GM12878 (cell line): ENCODE results near the gene LDLRAD4. TPM values are rescaled to one million over a fixed set of nuclear protein-coding genes. Genes with fewer than 3 reads are reported as not detected.

ENCODE experiments used
- ATAC-seq: fragments of 200-7000 bp; cut with Tn5 transposase; 3 replicates; pipeline ENCODE4 v1.9.1; 2020; ENCODE audit warnings: mild to moderate bottlenecking, moderate library complexity
- BruUV-seq: library from RNA; stranded (reverse); fragments of 400-500 nt; replicated peaks from 2 replicates; lab custom pipeline; 2021; lab: Mats Ljungman, UMichigan
- CTCF ChIA-PET: fragments of 300-600 bp; sonication (Branson Sonifier 250); formaldehyde crosslinking; extraction: SDS; loops from one replicate; lab custom pipeline; 2021; ENCODE audit warnings: inconsistent platforms; lab: Yijun Ruan, JAX
- POLR2A ChIA-PET: fragments of 350-600 bp; formaldehyde crosslinking; extraction: SDS; loops from one replicate; lab custom pipeline; 2021; ENCODE audit warnings: inconsistent platforms; lab: Charles Lee
- RAD21 ChIA-PET: fragments of 300-600 bp; sonication (Branson Sonifier 250); formaldehyde crosslinking; loops from one replicate; lab custom pipeline; 2023; ENCODE audit warnings: antibody characterized with exemption; ENCODE audit not compliant: unreplicated experiment; lab: Charles Lee
- SMC1A ChIA-PET: fragments of 300-600 bp; sonication (Branson Sonifier 250); formaldehyde crosslinking; loops from one replicate; lab custom pipeline; 2023; ENCODE audit not compliant: unreplicated experiment, uncharacterized antibody; lab: Charles Lee
- DNase-seq: peaks from one replicate; pipeline ENCODE4 v3.0.0-alpha.2; 2011; ENCODE audit warnings: low read depth, low spot score
- FAIRE-seq: peaks from 3 replicates; lab custom pipeline; 2011; peaks lifted over from hg19 to GRCh38; lab: Jason Lieb, UNC
- H2AFZ ChIP-seq: 2 replicates; pipeline ENCODE4 v1.6.0; 2011; ENCODE audit warnings: low read depth, low read length, control low read depth; ENCODE audit not compliant: control insufficient read depth
- H3K27ac ChIP-seq: 2 replicates; pipeline ENCODE4 v1.5.1; 2011; ENCODE audit warnings: control low read depth; ENCODE audit not compliant: control insufficient read depth, insufficient read depth
- H3K27me3 ChIP-seq, 2 experiments: replicated peaks in 1 of 2; 2 replicates each; pipeline versions ENCODE4 v1.6.0 to v1.6.1; 2011; ENCODE audit warnings: low read length in 1 of 2; ENCODE audit not compliant: control insufficient read depth in 2 of 2, insufficient read depth in 2 of 2
- H3K36me3 ChIP-seq, 2 experiments: 2 replicates each; pipeline ENCODE4 v1.5.1; 2011; ENCODE audit warnings: low read length in 1 of 2; ENCODE audit not compliant: control insufficient read depth in 2 of 2, insufficient read depth in 2 of 2
- H3K4me1 ChIP-seq: 2 replicates; pipeline ENCODE4 v1.6.1; 2011; ENCODE audit warnings: mild to moderate bottlenecking, low read length, moderate library complexity, mixed read lengths; ENCODE audit not compliant: control insufficient read depth, insufficient read depth
- H3K4me2 ChIP-seq: 2 replicates; pipeline ENCODE4 v1.6.0; 2011; ENCODE audit warnings: control low read depth; ENCODE audit not compliant: control insufficient read depth, insufficient read depth
- H3K4me3 ChIP-seq: fragments of 200-600 bp; sonication (generic); 2 replicates; pipeline ENCODE4 v1.5.1; 2016
- H3K79me2 ChIP-seq: 2 replicates; pipeline ENCODE4 v1.6.0; 2011; ENCODE audit warnings: low read length; ENCODE audit not compliant: control insufficient read depth, insufficient read depth
- H3K9ac ChIP-seq: 2 replicates; pipeline ENCODE4 v1.8.0; 2011; ENCODE audit warnings: low read length, control low read depth, mixed read lengths; ENCODE audit not compliant: control insufficient read depth, insufficient read depth
- H3K9me3 ChIP-seq: replicated peaks from 3 replicates; pipeline ENCODE4 v1.5.1; 2011; ENCODE audit warnings: mild to moderate bottlenecking, low read length; ENCODE audit not compliant: control insufficient read depth, insufficient read depth
- H4K20me1 ChIP-seq: 2 replicates; pipeline ENCODE4 v1.6.0; 2011; ENCODE audit not compliant: control insufficient read depth, insufficient read depth
- EP300 ChIP-seq, 2 experiments: fragments of 150-350 bp in 1 of 2; IDR thresholded peaks; 2 replicates each; pipeline ENCODE4 v1.6.1; 2011 to 2012; ENCODE audit warnings: low read depth in 2 of 2, low read length in 2 of 2, borderline replicate concordance in 1 of 2, improper control_type of control experiment in 1 of 2, inconsistent platforms in 1 of 2; ENCODE audit not compliant: control insufficient read depth in 1 of 2
- WGBS: methylation state at CpG from one replicate; pipeline ENCODE4 v1.1.6; 2016; ENCODE audit warnings: low lambda C conversion rate; ENCODE audit not compliant: insufficient replicate concordance, insufficient coverage; ENCODE audit errors: missing lambda C conversion rate; 5-methylcytosine and 5-hydroxymethylcytosine counted together
- in situ Hi-C: fragments of 300-500 bp; cut with MboI; formaldehyde crosslinking; loops from 9 replicates; pipeline ENCODE4 v1.14.3; 2018; ENCODE audit warnings: mixed read lengths
- intact Hi-C: fragments of 100-400 bp; cut with micrococcal nuclease; formaldehyde crosslinking; loops from one replicate; pipeline ENCODE4 v1.14.2; 2022; ENCODE audit not compliant: unreplicated experiment
- polyA plus RNA-seq, 11 experiments: library from polyadenylated mRNA; depleted of rRNA in 4 of 11; unstranded in 6 of 11; stranded (reverse) in 5 of 11; fragments of >200 nt; fragmentation: Nextera tagmentation in 4 of 11; fragmentation: Illumina TruSeq in 1 of 11; extraction: Ambion mirVana in 4 of 11; extraction: Trizol in 1 of 11; gene quantifications; 1 replicate in 1 of 11; 2 replicates in 10 of 11; pipeline versions ENCODE4 v1.2.1 to v1.2.3, GENCODE V29; 2011 to 2016; ENCODE audit warnings: inconsistent platforms in 2 of 11, missing spikeins in 2 of 11, low read depth in 1 of 11
- total RNA-seq, 4 experiments: library from RNA; depleted of rRNA in 3 of 4; stranded (reverse); fragments of >200 nt in 3 of 4; fragmentation: Illumina TruSeq in 1 of 4; extraction: Trizol in 1 of 4; gene quantifications; 2 replicates each; pipeline versions ENCODE4 v1.2.1 to v1.2.3, GENCODE V29; 2013 to 2021
- TF ChIP-seq, protein P1 (sequence below): fragments of 450-650 bp; IDR thresholded peaks from 2 replicates; pipeline ENCODE4 v1.6.1; 2016; ENCODE audit warnings: mild to moderate bottlenecking

The LDLRAD4 gene
- total and polyA plus RNA-seq, 10 of the 15 experiments (the other 5 are each of a cell fraction or from before 2014, with no cell fraction given), result 2.7 to 16.8 (median 11.2) TPM

DNA sequence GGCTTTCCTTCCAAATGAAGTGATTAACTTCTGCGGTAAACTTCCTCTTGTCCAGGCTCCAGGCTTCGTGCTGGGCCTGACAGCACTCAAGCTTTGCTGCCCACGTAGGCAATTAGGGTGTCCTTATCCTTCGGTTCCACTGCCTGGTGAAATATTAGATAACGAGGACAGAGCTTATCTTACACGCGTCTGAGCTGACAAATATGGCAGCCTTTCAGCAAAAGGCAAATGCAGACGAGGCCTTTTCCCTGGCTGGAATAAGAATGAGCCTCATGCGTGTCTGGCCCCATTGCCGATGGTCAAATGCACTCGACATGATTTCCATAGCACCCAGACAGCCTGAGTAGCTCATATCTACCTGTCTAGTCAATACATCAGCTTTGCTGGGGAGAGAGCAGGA lies 366.3 kb downstream of the LDLRAD4 start:
- H3K79me2 ChIP-seq, result no peaks in the 10 kb centered on the region
- TF ChIP-seq, protein P1, sequence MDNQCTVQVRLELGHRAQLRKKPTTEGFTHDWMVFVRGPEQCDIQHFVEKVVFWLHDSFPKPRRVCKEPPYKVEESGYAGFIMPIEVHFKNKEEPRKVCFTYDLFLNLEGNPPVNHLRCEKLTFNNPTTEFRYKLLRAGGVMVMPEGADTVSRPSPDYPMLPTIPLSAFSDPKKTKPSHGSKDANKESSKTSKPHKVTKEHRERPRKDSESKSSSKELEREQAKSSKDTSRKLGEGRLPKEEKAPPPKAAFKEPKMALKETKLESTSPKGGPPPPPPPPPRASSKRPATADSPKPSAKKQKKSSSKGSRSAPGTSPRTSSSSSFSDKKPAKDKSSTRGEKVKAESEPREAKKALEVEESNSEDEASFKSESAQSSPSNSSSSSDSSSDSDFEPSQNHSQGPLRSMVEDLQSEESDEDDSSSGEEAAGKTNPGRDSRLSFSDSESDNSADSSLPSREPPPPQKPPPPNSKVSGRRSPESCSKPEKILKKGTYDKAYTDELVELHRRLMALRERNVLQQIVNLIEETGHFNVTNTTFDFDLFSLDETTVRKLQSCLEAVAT, result 0 out of 2 replicates have a peak, but pooled peaks have one; percentile 30
- TF ChIP-seq EP300 (IDR thresholded peaks at IDR 0.05; ENCODE audit: borderline replicate concordance in 1 of 2, control insufficient read depth in 1 of 2, low read depth in 2 of 2, low read length in 2 of 2), result no peak
- intact Hi-C loops, result loop anchor here (1.0 to 2.0 kb wide), 2 partner anchors 18 to 28 kb away; no protein-coding TSS in a partner anchor
- ChIA-PET CTCF (interaction anchor here (1.2 to 4.0 kb wide), 7 partner anchors 13 to 29 kb away, joined by 5 to 24 read pairs (median 12); no protein-coding TSS in a partner anchor), SMC1A (interaction anchor here (1.6 to 7.3 kb wide), 8 partner anchors 7 to 26 kb away, joined by 5 to 164 read pairs (median 42); no protein-coding TSS in a partner anchor), POLR2A (interaction anchor here (1.0 to 8.5 kb wide), 5 partner anchors 16 to 29 kb away, joined by 4 to 121 read pairs (median 51); no protein-coding TSS in a partner anchor), RAD21 (interaction anchor here (4.2 to 5.7 kb wide), 5 partner anchors 7 to 29 kb away, joined by 56 to 144 read pairs (median 100); no protein-coding TSS in a partner anchor)
- in situ Hi-C loops, result no loop called here
- no peaks in the 10 kb centered on the region for H3K36me3 ChIP-seq
- H3K27ac ChIP-seq, result no peak overlapping the region
- H2AFZ ChIP-seq, result no peak overlapping the region
- H3K4me2 ChIP-seq, result no peak overlapping the region
- ATAC-seq, result no peak
- no peaks in the 10 kb centered on the region for H4K20me1 ChIP-seq
- FAIRE-seq, result no peak
- H3K9me3 ChIP-seq, result no peaks in the 10 kb centered on the region
- H3K27me3 ChIP-seq, result no peaks in the 10 kb centered on the region
- H3K9ac ChIP-seq, result no peak overlapping the region
- DNase-seq, result no peak
- H3K4me1 ChIP-seq, result peaks cover 33% of the 10 kb centered on the region
- WGBS, result 82% methylated on average over 11 of the region's 11 CpGs
- H3K4me3 ChIP-seq, result no peak overlapping the region
- no TSS peak for BruUV-seq
